Measurements from ENCODE around the gene SPEM2.

The SPEM2 gene

DNA sequence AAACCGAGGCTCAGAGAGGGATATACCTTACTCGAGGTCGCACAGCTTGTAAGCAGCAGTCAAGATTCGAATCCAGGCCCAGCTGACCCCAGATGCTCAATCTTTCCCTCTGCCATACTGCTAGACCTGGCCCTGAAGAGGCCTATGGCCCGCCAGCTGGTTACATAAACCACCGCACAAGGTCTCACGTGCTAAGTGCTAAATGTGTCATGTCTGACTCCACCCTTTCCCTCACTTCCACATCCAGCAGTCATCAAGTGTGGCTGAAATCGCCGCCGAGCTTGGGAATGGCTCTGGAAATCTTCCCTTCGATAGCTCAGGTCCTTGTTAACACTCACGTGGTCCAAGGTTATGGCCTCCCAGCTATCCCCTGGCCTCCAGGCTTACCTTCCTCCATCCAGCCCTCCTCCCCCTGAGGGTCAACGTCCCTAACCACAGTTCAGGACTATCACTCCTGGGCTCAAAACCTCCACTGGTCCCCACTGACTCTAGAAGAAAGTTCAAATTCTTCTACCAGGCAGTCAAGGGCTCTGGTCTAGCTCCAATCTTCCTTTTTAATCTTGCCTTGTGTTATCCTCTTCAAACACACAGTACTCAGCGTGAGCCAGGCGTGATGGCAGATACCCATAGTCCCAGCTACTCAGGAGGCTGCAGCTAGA is 50.5 kb downstream of the SPEM2 start:
- DNase-seq, result no peak

DNA sequence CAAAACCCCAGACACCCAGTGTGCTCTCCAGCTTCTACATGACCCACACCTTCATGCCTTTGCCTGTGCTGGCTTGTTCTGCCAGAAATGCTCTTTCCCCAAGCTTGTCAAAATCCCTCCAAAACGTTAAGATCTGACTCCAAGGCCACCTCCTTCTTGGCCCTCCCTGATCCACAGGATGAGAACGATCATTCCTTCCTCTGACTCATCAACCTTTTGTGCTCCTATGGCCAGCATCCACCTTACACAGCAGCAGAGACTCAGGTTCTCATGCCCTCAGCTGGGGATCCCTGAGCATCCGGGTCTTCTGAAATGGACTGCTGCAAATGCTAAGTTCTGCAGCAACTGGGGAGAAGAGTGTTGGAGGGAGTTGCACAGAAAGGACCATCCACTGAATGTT is 51.1 kb downstream of the SPEM2 start:
- no peak for DNase-seq

DNA sequence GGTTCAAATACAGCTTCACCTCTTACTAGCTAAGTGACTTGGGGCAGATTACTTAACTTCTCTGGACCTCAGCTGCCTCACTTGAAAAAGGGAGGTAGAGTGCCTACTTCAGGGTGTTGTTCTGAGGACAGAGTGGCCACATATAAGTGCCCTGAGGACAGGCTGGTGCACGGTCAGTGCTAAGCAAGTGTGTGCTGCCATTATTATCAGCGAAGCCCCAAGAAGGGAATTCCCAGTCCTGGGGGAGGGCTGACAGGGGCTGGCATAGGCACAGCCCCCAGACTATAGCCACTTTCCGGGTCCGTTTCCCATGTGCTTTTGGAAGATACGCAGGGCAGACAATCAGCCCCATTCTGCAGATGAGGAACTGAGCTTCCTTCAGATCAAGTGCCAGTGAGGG is 51.5 kb downstream of the SPEM2 start:
- no peak for DNase-seq
